Glutamatergic neuron (in vitro differentiated cells): ENCODE measurements around the gene LRFN2. TPM values are rescaled to one million over a fixed set of nuclear protein-coding genes. Genes with fewer than 3 reads are reported as not detected.

Experiments used
- DNase-seq: peaks from one replicate; pipeline ENCODE4 v3.0.0; 2022
- H3K27ac Mint-ChIP-seq: one replicate; pipeline ENCODE4 v1.8.0; 2020; ENCODE audit warnings: mild to moderate bottlenecking, mixed read lengths, inconsistent platforms; ENCODE audit not compliant: unreplicated experiment
- H3K27me3 Mint-ChIP-seq: one replicate; pipeline ENCODE4 v1.8.0; 2020; ENCODE audit warnings: mild to moderate bottlenecking, moderate library complexity, mixed read lengths, inconsistent platforms; ENCODE audit not compliant: unreplicated experiment
- H3K36me3 Mint-ChIP-seq: one replicate; pipeline ENCODE4 v1.8.0; 2020; ENCODE audit warnings: mild to moderate bottlenecking, mixed read lengths, inconsistent platforms; ENCODE audit not compliant: unreplicated experiment
- H3K4me1 Mint-ChIP-seq: one replicate; pipeline ENCODE4 v1.8.0; 2020; ENCODE audit warnings: mild to moderate bottlenecking, low read depth, mixed read lengths, inconsistent platforms; ENCODE audit not compliant: unreplicated experiment
- H3K4me3 Mint-ChIP-seq: one replicate; pipeline ENCODE4 v1.8.0; 2020; ENCODE audit warnings: mild to moderate bottlenecking, mixed read lengths, inconsistent platforms; ENCODE audit not compliant: unreplicated experiment
- H3K9me3 Mint-ChIP-seq: one replicate; pipeline ENCODE4 v1.8.0; 2020; ENCODE audit warnings: mild to moderate bottlenecking, moderate library complexity, mixed read lengths, inconsistent platforms; ENCODE audit not compliant: unreplicated experiment
- CTCF ChIP-seq: fragments of 200-600 bp; sonication (generic); IDR thresholded peaks from one replicate; pipeline ENCODE4 v1.5.0; 2021; ENCODE audit not compliant: partially characterized antibody, unreplicated experiment
- total RNA-seq: library from RNA; stranded (reverse); fragmentation: NEBNext Ultra II Directional; extraction: Animal tissue kit (Norgen Biotek cat#: 25700); gene quantifications from one replicate; pipeline ENCODE4 v1.2.1, GENCODE V29; 2021; ENCODE audit not compliant: unreplicated experiment

LRFN2 gene
- total RNA-seq, 1 donor from 2014 or later = 0.56 TPM

- Mint-ChIP-seq H3K36me3 (no peaks in the 10 kb centered on the region), H3K27me3 (peaks cover 5% of the 10 kb centered on the region), H3K4me3 (no peak overlapping the region), H3K4me1 (no peaks in the 10 kb centered on the region), H3K9me3 (no peaks in the 10 kb centered on the region), H3K27ac (no peak overlapping the region)
- no peak for TF ChIP-seq CTCF
- DNase-seq = no peak
Measured at GRCh38 chr6:40380271-40380670, 206.9 kb downstream of the LRFN2 start.

- H3K9me3 Mint-ChIP-seq = no peaks in the 10 kb centered on the region
- DNase-seq = no peak
- H3K4me3 Mint-ChIP-seq = no peak overlapping the region
- no peak for TF ChIP-seq CTCF
- peaks cover 5% of the 10 kb centered on the region for H3K27me3 Mint-ChIP-seq
- H3K36me3 Mint-ChIP-seq = no peaks in the 10 kb centered on the region
- no peaks in the 10 kb centered on the region for H3K4me1 Mint-ChIP-seq
- H3K27ac Mint-ChIP-seq = no peak overlapping the region
Measured at GRCh38 chr6:40379811-40380210, 207.4 kb downstream of the LRFN2 start.

- Mint-ChIP-seq H3K27ac (no peak overlapping the region), H3K4me1 (no peaks in the 10 kb centered on the region)
Measured at GRCh38 chr6:40378725-40379074, 208.5 kb downstream of the LRFN2 start.

GRCh38 chr6:40378071-40378724, 209.0 kb downstream of the LRFN2 start:
- H3K4me3 Mint-ChIP-seq = no peak overlapping the region
- no peak for TF ChIP-seq CTCF
- peaks cover 3% of the 10 kb centered on the region for H3K27me3 Mint-ChIP-seq
- H3K36me3 Mint-ChIP-seq = no peaks in the 10 kb centered on the region
- no peaks in the 10 kb centered on the region for H3K9me3 Mint-ChIP-seq
- H3K4me1 Mint-ChIP-seq = no peaks in the 10 kb centered on the region
- no peak overlapping the region for H3K27ac Mint-ChIP-seq
- no peak for DNase-seq

More at GRCh38 chr6:40378725-40379074, 208.5 kb downstream of the LRFN2 start:
- no peak for TF ChIP-seq CTCF
- H3K27me3 Mint-ChIP-seq = peaks cover 3% of the 10 kb centered on the region
- no peaks in the 10 kb centered on the region for H3K36me3 Mint-ChIP-seq
- no peak overlapping the region for H3K4me3 Mint-ChIP-seq
- H3K9me3 Mint-ChIP-seq = no peaks in the 10 kb centered on the region
- DNase-seq = no peak

GRCh38 chr6:40377173-40377806, 209.9 kb downstream of the LRFN2 start:
- H3K9me3 Mint-ChIP-seq = no peaks in the 10 kb centered on the region
- H3K4me3 Mint-ChIP-seq = no peak overlapping the region
- H3K27me3 Mint-ChIP-seq = peaks cover 3% of the 10 kb centered on the region
- DNase-seq = no peak
- no peaks in the 10 kb centered on the region for H3K4me1 Mint-ChIP-seq
- H3K36me3 Mint-ChIP-seq = no peaks in the 10 kb centered on the region
- no peak for TF ChIP-seq CTCF
- no peak overlapping the region for H3K27ac Mint-ChIP-seq
